H1 (cell line): ENCODE measurements around the gene IGSF9B. TPM values are rescaled to one million over a fixed set of nuclear protein-coding genes. Genes with fewer than 3 reads are reported as not detected.

Source experiments
- HDAC2 ChIP-seq, 2 experiments: fragments of 300-600 bp in 1 of 2; sonication (generic) in 1 of 2; IDR thresholded peaks; 2 replicates each; pipeline ENCODE4 v1.6.1; 2011 to 2012; ENCODE audit warnings: low read depth in 2 of 2, low read length in 2 of 2, mild to moderate bottlenecking in 2 of 2, moderate library complexity in 2 of 2, borderline replicate concordance in 1 of 2, inconsistent platforms in 1 of 2
- JUND ChIP-seq: IDR thresholded peaks from 2 replicates; pipeline ENCODE4 v1.6.1; 2011; ENCODE audit warnings: mild to moderate bottlenecking, improper control_type of control experiment, low read length
- NANOG ChIP-seq: IDR thresholded peaks from 2 replicates; pipeline ENCODE4 v1.6.1; 2011; ENCODE audit warnings: low read length, low read depth, mild to moderate bottlenecking, inconsistent platforms; ENCODE audit not compliant: insufficient read depth, poor library complexity, severe bottlenecking
- SP2 ChIP-seq: IDR thresholded peaks from 2 replicates; pipeline ENCODE4 v1.6.1; 2012; ENCODE audit warnings: mild to moderate bottlenecking, low read length, inconsistent platforms
- polyA plus RNA-seq, 7 experiments: library from polyadenylated mRNA; depleted of rRNA in 3 of 7; stranded (reverse) in 5 of 7; unstranded in 2 of 7; fragments of >200 nt in 5 of 7; fragments of 200-250 nt in 2 of 7; gene quantifications; 1 replicate in 5 of 7; 2 replicates in 1 of 7; 4 replicates in 1 of 7; pipeline versions ENCODE4 v1.2.1 to v1.2.3, GENCODE V29; 2011 to 2013; ENCODE audit warnings: missing spikeins in 2 of 7, mixed read lengths in 2 of 7
- total RNA-seq: library from RNA; stranded (reverse); fragmentation: NEBNext Ultra II Directional; extraction: Animal tissue kit (Norgen Biotek cat#: 25700); gene quantifications from 2 replicates; pipeline ENCODE4 v1.2.1, GENCODE V29; 2021

Gene IGSF9B
- total and polyA plus RNA-seq, 2 of the 8 experiments (the other 6 are each of a cell fraction or from before 2014, with no cell fraction given): 16.5 to 49.2 TPM

GRCh38 chr11:133889893-133890292 lies 66.9 kb downstream of the IGSF9B start (continued):
- TF ChIP-seq HDAC2 (IDR thresholded peaks at IDR 0.05; ENCODE audit: borderline replicate concordance in 1 of 2, low read depth in 2 of 2, low read length in 2 of 2) (no peak), SP2 (no peak), JUND (no peak), NANOG (no peak)
